HFF-Myc (cell line): Measurements from ENCODE around the gene ARAP1.

Source experiments
- DNase-seq: peaks from one replicate; pipeline ENCODE4 v3.0.0-alpha.2; 2011; ENCODE audit warnings: low read depth; ENCODE audit errors: extremely low read depth
- H3K4me3 ChIP-seq: replicated peaks from 2 replicates; pipeline ENCODE4 v1.5.1; 2011; ENCODE audit warnings: low read depth, mild to moderate bottlenecking, control low read depth, low read length
- CTCF ChIP-seq: IDR thresholded peaks from 2 replicates; pipeline ENCODE4 v1.5.1; 2012; ENCODE audit warnings: mild to moderate bottlenecking, low read depth, low read length, control low read depth; ENCODE audit errors: missing control alignments

The ARAP1 gene

GRCh38 chr11:72736452-72737069 is 15.6 kb downstream of the ARAP1 start:
- DNase-seq = no peak
- TF ChIP-seq CTCF = no peak
- H3K4me3 ChIP-seq = no peak overlapping the region

- H3K4me3 ChIP-seq = no peak overlapping the region
- TF ChIP-seq CTCF = no peak
- no peak for DNase-seq
Measured at GRCh38 chr11:72735495-72736027, 16.6 kb downstream of the ARAP1 start.

GRCh38 chr11:72732329-72732728 is 19.9 kb downstream of the ARAP1 start:
- H3K4me3 ChIP-seq = no peak overlapping the region
- TF ChIP-seq CTCF = no peak
- DNase-seq = no peak

GRCh38 chr11:72730737-72731136 is 21.5 kb downstream of the ARAP1 start:
- DNase-seq = no peak
- TF ChIP-seq CTCF = no peak
- no peak overlapping the region for H3K4me3 ChIP-seq

- no peak for TF ChIP-seq CTCF
- no peak overlapping the region for H3K4me3 ChIP-seq
- no peak for DNase-seq
Measured at GRCh38 chr11:72730243-72730642, 22.0 kb downstream of the ARAP1 start.

GRCh38 chr11:72727521-72727920 is 24.7 kb downstream of the ARAP1 start:
- TF ChIP-seq CTCF = no peak
- DNase-seq = no peak
- H3K4me3 ChIP-seq = no peak overlapping the region
